GM13977 (cell line): ENCODE data around the gene SH2D2A.

Experiments used
- DNase-seq: peaks from one replicate; pipeline ENCODE4 v3.0.0; 2012; ENCODE audit warnings: low spot score
- CTCF ChIP-seq: IDR thresholded peaks from 2 replicates; pipeline ENCODE4 v1.5.1; 2012; ENCODE audit warnings: mild to moderate bottlenecking, control low read depth; ENCODE audit not compliant: insufficient read depth; ENCODE audit errors: extremely low read depth, missing control alignments
- in situ Hi-C: fragments of 300-500 bp; cut with MboI; formaldehyde crosslinking; loops from one replicate; pipeline ENCODE4 v1.12.0; 2022; ENCODE audit warnings: low sequenced_read_pairs, low pct_unique_long_range_greater_than_20kb, mixed read lengths, inconsistent platforms; ENCODE audit not compliant: unreplicated experiment

Gene SH2D2A

GRCh38 chr1:156858959-156859522 is 42.4 kb upstream of the SH2D2A start, which contains the start of gene INSRR:
TSS of gene INSRR (minus strand) at chr1:156859117. CDS start at chr1:156858621, 496 bp downstream.
- TF ChIP-seq CTCF: no peak
- no peak for DNase-seq
- in situ Hi-C loops: loop anchor here (25.0 kb wide), 1 partner anchor 147 kb away; the partner anchor contains the start of gene CRABP2

- TF ChIP-seq CTCF: no peak
- in situ Hi-C loops: loop anchor here (25.0 kb wide), 1 partner anchor 146 kb away; the partner anchor contains the start of gene CRABP2
These were observed 41.9 kb upstream of the SH2D2A start for GRCh38 chr1:156858555-156858956.

GRCh38 chr1:156857532-156857931 is 40.9 kb upstream of the SH2D2A start:
- DNase-seq: no peak
- no peak for TF ChIP-seq CTCF
- in situ Hi-C loops: loop anchor here (25.0 kb wide), 1 partner anchor 145 kb away; the partner anchor contains the start of gene CRABP2

More at GRCh38 chr1:156858555-156858956, 41.9 kb upstream of the SH2D2A start:
- no peak for DNase-seq

GRCh38 chr1:156856282-156856785 is 39.7 kb upstream of the SH2D2A start:
- in situ Hi-C loops: loop anchor here (25.0 kb wide), 1 partner anchor 144 kb away; the partner anchor contains the start of gene CRABP2
- no peak for DNase-seq
- TF ChIP-seq CTCF: no peak

- in situ Hi-C loops: loop anchor here (25.0 kb wide), 1 partner anchor 142 kb away; the partner anchor contains the start of gene CRABP2
- TF ChIP-seq CTCF: no peak
- DNase-seq: no peak
These were observed 38.0 kb upstream of the SH2D2A start for GRCh38 chr1:156854634-156855033.

GRCh38 chr1:156853761-156854160 is 37.1 kb upstream of the SH2D2A start:
- TF ChIP-seq CTCF: no peak
- no peak for DNase-seq
- in situ Hi-C loops: loop anchor here (25.0 kb wide), 1 partner anchor 141 kb away; the partner anchor contains the start of gene CRABP2
